ENCODE results near the gene EXD2.
"Not testable (repeated sequence)": the region's sequence is repeated elsewhere in the genome, so short reads cannot be mapped to it uniquely, and the experiment has no call there.

Gene EXD2

GRCh38 chr14:69171569-69171968, 19.7 kb upstream of the EXD2 start:
- TF ChIP-seq CTCF (conservative IDR thresholded peaks at IDR 0.05) = no peak
- no peak overlapping the region for H3K27ac ChIP-seq

- H3K27ac ChIP-seq = no peak overlapping the region
- TF ChIP-seq CTCF (conservative IDR thresholded peaks at IDR 0.05) = no peak
Observed at GRCh38 chr14:69175130-69175529, 16.2 kb upstream of the EXD2 start.

DNA sequence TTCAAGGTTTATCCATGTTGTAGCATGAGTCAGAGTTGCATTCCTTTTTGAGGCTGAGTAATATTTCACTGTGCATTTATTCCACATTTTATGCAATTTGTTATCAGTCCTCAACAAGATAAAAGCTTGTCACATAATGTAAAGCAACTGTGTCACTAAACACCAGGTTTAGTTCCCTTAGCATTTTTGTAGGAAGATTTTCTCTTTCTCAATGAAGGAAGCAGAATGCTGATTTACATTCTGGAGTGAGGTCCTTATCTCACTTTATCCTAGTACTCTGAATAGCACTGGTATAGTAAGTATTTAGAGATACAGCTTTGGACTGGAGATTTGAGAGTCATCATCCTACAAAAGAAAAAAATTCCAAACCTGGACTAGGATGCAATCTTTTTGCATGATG, 9.8 kb upstream of the EXD2 start:
- TF ChIP-seq CTCF (conservative IDR thresholded peaks at IDR 0.05) = no peak
- no peak overlapping the region for H3K27ac ChIP-seq

DNA sequence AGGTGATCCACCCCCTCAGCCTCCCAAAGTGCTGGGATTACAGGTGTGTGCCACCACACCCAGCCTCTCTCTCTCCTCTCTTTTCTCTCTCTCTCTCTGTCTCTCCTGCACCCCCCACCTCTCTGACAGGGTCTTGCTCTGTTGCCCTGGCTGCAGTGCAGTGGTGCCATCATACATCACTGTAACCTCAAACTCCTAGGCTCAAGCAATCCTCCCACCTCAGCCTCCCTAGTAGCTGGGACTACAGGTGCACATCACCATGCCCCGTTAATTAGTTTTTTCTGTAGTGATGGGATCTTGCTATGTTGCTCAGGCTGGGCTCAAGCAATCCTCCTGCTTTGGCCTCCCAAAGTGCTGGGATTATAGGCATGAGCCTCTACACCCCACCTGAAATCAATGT, 8.7 kb upstream of the EXD2 start:
- H3K27ac ChIP-seq = not testable (repeated sequence)

DNA sequence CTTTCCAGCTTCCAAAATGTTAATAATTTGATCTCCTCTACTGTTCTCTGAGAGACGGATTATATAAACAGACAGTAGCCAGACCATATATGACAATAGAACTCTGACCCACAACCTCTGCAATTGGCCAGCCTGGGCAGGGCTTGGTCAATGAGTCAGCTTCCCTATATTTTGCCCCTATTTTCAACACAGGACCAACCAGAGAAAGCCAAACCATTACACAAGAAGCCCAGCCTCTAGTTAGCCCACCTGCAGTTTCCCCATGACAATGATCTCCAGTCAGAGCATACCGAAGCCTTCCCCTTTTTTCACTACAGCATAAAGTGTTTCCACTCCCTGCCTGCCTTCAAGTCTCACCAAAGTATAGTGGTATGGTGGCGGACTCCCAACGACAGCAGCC, 7.6 kb upstream of the EXD2 start:
- TF ChIP-seq CTCF (conservative IDR thresholded peaks at IDR 0.05) = no peak
- H3K27ac ChIP-seq = no peak overlapping the region

DNA sequence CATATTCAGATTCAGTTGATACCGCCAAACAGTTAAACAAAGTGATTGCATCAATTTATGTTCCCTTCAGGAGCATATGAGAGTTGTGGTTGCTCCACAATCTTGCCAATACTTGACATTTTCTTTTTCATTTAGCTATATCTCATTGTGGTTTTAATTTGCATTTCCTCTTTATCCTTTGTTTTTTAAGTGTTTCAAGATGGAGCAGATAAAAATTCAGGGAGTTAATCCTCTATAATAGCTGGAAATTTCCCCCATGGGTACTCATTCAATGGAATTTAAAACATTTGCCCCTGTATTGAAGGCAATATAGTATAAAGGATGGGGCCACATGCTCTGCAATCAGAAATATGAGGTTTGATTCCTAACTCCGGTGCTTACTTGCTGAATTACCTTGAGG, 1.1 kb upstream of the EXD2 start:
- no peak for TF ChIP-seq CTCF (conservative IDR thresholded peaks at IDR 0.05)

GRCh38 chr14:69193721-69194120, 2.4 kb downstream of the EXD2 start:
- H3K27ac ChIP-seq = no peak overlapping the region
- TF ChIP-seq CTCF (conservative IDR thresholded peaks at IDR 0.05) = no peak

More for the DNA sequence above, 1.1 kb upstream of the EXD2 start:
- no peak overlapping the region for H3K27ac ChIP-seq

GRCh38 chr14:69199786-69200185, 8.5 kb downstream of the EXD2 start:
- H3K27ac ChIP-seq = no peak overlapping the region; the same call in 1 of the 2 replicates
- no peak for TF ChIP-seq CTCF (conservative IDR thresholded peaks at IDR 0.05)

Data from VCaP (cell line).